KMS-11 (cell line): ENCODE measurements around the gene ZNF649.

Source experiments
- H2AFZ ChIP-seq: fragments of 200-600 bp; sonication (generic); 2 replicates; pipeline ENCODE4 v1.6.1; 2016; ENCODE audit warnings: antibody characterized with exemption, mixed run types, low read depth
- H3K27ac ChIP-seq: fragments of 200-600 bp; sonication (generic); 2 replicates; pipeline ENCODE4 v1.6.1; 2016; ENCODE audit warnings: mild to moderate bottlenecking, mixed run types
- H3K27me3 ChIP-seq: fragments of 200-600 bp; sonication (generic); 2 replicates; pipeline ENCODE4 v1.6.1; 2017; ENCODE audit warnings: mild to moderate bottlenecking, low read depth, mixed run types, moderate library complexity; ENCODE audit not compliant: insufficient read depth
- H3K36me3 ChIP-seq: fragments of 200-600 bp; sonication (generic); 2 replicates; pipeline ENCODE4 v1.6.1; 2017; ENCODE audit warnings: mild to moderate bottlenecking, mixed run types; ENCODE audit not compliant: insufficient read depth
- H3K4me1 ChIP-seq: fragments of 200-600 bp; sonication (generic); 2 replicates; pipeline ENCODE4 v1.6.1; 2016; ENCODE audit warnings: mild to moderate bottlenecking, low read depth, mixed run types; ENCODE audit not compliant: poor library complexity, severe bottlenecking
- H3K4me2 ChIP-seq: fragments of 200-600 bp; sonication (generic); 2 replicates; pipeline ENCODE4 v1.7.0; 2016; ENCODE audit warnings: mild to moderate bottlenecking, mixed run types
- H3K4me3 ChIP-seq: fragments of 200-600 bp; sonication (generic); IDR thresholded peaks from 2 replicates; pipeline ENCODE4 v1.6.1; 2017; ENCODE audit warnings: low read depth, low read length, mixed read lengths; ENCODE audit not compliant: insufficient read depth
- H3K79me2 ChIP-seq: fragments of 200-600 bp; sonication (generic); 2 replicates; pipeline ENCODE4 v1.6.1; 2016; ENCODE audit warnings: low read depth, mixed run types; ENCODE audit not compliant: insufficient read depth
- H3K9ac ChIP-seq: fragments of 200-600 bp; sonication (generic); 2 replicates; pipeline ENCODE4 v1.6.1; 2016; ENCODE audit warnings: mild to moderate bottlenecking, mixed run types
- H4K20me1 ChIP-seq: fragments of 200-600 bp; sonication (generic); 2 replicates; pipeline ENCODE4 v1.6.1; 2016; ENCODE audit warnings: mild to moderate bottlenecking, mixed run types; ENCODE audit not compliant: insufficient read depth
- TF ChIP-seq, protein P1 (sequence below): fragments of 200-600 bp; sonication (generic); conservative IDR thresholded peaks from 2 replicates; pipeline ENCODE4 v1.6.1; 2017; ENCODE audit warnings: low read depth, mild to moderate bottlenecking, antibody characterized with exemption, low read length, moderate library complexity, mixed read lengths

Gene ZNF649

DNA sequence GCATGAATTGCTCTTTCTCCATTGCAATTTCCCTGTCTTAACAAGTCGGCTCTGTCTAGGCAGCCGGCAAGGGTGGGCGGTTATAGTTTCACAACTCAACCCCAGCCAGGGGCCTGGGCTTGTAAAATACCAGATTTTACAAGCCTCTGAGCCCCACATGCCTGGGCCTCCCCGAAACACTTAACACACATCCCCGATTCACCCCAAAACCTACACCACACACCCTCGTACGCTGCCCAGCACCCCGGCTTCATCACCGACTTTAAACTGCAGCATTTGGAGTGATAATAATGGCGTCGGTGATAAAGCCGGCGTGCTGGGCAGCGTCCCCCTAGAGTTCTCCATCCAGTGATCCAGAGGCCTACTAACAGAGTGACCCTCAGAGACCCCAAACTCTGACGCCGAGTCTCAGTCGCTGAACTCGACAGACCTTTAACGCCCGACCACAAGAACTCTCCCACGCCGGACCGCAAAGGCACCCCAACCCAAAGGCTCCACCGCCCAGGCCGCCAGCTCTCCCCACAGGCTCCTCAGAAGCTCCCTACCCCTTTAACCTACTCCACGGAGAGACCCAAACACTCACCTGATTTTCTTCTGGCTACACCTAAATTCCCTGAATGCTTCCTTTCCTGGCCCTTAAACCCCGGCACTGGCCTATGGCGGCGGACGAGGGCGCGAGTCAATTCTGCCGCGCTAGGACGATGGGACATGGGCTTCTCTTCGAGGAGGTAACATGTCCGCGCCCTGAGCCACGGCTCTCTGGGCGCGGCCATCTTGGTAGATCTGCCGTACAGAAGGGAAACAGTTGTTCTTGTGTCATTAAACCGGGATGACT lies at the start of gene ZNF649:
Gene ZNF649, minus strand, starts transcription at position 687 of the 835 bp plus-strand sequence. CDS start 4,910 bp downstream, outside the sequence.
- Histone ChIP-seq H3K9ac (no peak within 1 kb of the TSS), H3K79me2 (no peaks in the 10 kb centered on the region), H3K27ac (no peak within 1 kb of the TSS)

DNA sequence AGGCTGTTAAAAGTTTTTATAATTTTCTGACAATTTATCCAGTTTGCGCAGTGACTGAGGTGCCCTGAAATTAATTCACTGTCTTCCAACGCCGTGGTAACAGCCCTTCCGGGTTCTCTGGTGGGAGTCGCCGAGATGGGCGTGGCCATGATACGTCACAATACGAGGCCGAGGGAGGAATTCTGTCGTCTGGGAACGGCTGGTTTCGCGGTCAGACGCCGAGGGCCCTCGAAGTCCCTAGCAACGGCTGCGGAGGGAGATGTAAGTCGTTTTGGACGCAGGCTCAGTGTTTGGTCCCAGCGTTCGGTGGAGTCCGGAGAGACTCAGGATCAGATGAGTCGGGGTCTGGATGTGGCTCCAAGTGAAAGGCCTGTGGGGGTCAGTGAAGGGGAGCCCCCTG lies 44.2 kb upstream of the ZNF649 start:
- Histone ChIP-seq H2AFZ (no peak overlapping the region), H3K36me3 (no peaks in the 10 kb centered on the region), H3K4me2 (no peak overlapping the region)

More for the DNA sequence above, at the start of gene ZNF649:
- Histone ChIP-seq H3K4me1 (no peaks in the 10 kb centered on the region), H3K4me2 (no peak within 1 kb of the TSS), H3K27me3 (no peaks in the 10 kb centered on the region), H3K36me3 (no peaks in the 10 kb centered on the region), H3K4me3 (no peak within 1 kb of the TSS), H4K20me1 (no peaks in the 10 kb centered on the region), H2AFZ (no peak within 1 kb of the TSS)
- TF ChIP-seq, protein P1, sequence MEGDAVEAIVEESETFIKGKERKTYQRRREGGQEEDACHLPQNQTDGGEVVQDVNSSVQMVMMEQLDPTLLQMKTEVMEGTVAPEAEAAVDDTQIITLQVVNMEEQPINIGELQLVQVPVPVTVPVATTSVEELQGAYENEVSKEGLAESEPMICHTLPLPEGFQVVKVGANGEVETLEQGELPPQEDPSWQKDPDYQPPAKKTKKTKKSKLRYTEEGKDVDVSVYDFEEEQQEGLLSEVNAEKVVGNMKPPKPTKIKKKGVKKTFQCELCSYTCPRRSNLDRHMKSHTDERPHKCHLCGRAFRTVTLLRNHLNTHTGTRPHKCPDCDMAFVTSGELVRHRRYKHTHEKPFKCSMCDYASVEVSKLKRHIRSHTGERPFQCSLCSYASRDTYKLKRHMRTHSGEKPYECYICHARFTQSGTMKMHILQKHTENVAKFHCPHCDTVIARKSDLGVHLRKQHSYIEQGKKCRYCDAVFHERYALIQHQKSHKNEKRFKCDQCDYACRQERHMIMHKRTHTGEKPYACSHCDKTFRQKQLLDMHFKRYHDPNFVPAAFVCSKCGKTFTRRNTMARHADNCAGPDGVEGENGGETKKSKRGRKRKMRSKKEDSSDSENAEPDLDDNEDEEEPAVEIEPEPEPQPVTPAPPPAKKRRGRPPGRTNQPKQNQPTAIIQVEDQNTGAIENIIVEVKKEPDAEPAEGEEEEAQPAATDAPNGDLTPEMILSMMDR = no peak

DNA sequence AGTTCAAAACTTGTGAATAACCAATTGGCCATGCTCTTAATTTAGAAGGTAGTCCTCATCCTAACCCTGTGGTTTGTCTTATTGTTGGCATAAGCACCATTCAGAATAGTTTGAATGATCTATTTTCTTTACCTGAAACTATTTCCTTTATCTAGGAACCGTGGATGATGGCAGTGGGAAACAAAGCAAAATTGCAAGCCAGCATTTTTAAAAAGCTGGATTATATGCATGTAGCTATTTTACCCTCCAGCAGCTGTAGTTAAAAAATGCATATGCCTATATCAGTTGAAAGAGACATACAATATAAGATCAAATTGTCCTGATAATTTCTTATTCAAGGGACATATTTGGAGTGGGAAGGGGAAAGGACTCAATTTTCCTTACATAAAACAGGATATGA lies 41.8 kb upstream of the ZNF649 start:
- TF ChIP-seq, protein P1 = no peak
- Histone ChIP-seq H3K4me3 (no peak overlapping the region), H3K4me2 (no peak overlapping the region), H3K9ac (no peak overlapping the region), H3K4me1 (no peaks in the 10 kb centered on the region), H4K20me1 (no peaks in the 10 kb centered on the region), H3K79me2 (no peaks in the 10 kb centered on the region), H3K27ac (no peak overlapping the region), H3K36me3 (no peaks in the 10 kb centered on the region), H3K27me3 (no peaks in the 10 kb centered on the region), H2AFZ (no peak overlapping the region)

More for the DNA sequence above, 44.2 kb upstream of the ZNF649 start:
- Histone ChIP-seq H3K27me3 (no peaks in the 10 kb centered on the region), H3K27ac (no peak overlapping the region), H3K4me3 (no peak overlapping the region), H3K4me1 (no peaks in the 10 kb centered on the region), H3K9ac (no peak overlapping the region), H4K20me1 (no peaks in the 10 kb centered on the region), H3K79me2 (no peaks in the 10 kb centered on the region)
- TF ChIP-seq, protein P1 = no peak

DNA sequence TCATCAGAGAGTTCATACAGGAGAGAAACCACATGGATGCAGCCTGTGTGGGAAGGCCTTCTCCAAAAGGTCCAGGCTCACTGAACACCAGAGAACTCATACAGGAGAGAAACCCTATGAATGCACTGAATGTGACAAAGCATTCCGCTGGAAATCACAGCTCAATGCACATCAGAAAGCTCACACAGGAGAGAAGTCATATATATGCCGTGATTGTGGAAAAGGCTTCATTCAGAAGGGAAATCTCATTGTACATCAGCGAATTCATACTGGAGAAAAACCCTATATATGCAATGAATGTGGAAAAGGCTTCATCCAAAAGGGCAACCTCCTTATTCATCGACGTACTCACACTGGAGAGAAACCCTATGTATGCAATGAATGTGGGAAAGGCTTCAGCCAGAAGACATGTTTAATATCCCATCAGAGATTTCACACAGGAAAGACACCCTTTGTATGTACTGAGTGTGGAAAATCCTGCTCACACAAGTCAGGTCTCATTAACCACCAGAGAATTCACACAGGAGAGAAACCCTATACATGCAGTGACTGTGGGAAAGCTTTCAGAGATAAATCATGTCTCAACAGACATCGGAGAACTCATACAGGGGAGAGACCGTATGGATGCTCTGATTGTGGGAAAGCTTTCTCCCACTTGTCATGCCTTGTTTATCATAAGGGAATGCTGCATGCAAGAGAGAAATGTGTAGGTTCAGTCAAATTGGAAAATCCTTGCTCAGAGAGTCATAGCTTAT lies 40.2 kb upstream of the ZNF649 start:
- Histone ChIP-seq H3K36me3 (no peaks in the 10 kb centered on the region), H3K4me3 (no peak overlapping the region), H3K27ac (no peak overlapping the region), H3K9ac (no peak overlapping the region), H2AFZ (no peak overlapping the region), H3K4me1 (no peaks in the 10 kb centered on the region), H4K20me1 (no peaks in the 10 kb centered on the region), H3K79me2 (no peaks in the 10 kb centered on the region), H3K4me2 (no peak overlapping the region), H3K27me3 (no peaks in the 10 kb centered on the region)
- TF ChIP-seq, protein P1 = no peak
